Mucosa of stomach (tissue), 1 donor: ENCODE results near the gene EHBP1.
A peak's percentile ranks its signal among the peaks of the same experiment; 100 is the strongest.

Experiments
- H3K27me3 ChIP-seq: one replicate; pipeline ENCODE4 v1.7.0; 2013; ENCODE audit warnings: mild to moderate bottlenecking, low read length; ENCODE audit not compliant: control insufficient read depth, insufficient read depth
- H3K36me3 ChIP-seq: one replicate; pipeline ENCODE4 v1.7.0; 2013; ENCODE audit warnings: low read length; ENCODE audit not compliant: control insufficient read depth, insufficient read depth
- H3K4me1 ChIP-seq: one replicate; pipeline ENCODE4 v1.7.0; 2013; ENCODE audit warnings: mild to moderate bottlenecking, low read length; ENCODE audit not compliant: control insufficient read depth, insufficient read depth
- H3K4me3 ChIP-seq: one replicate; pipeline ENCODE4 v1.7.0; 2013; ENCODE audit warnings: low read length
- H3K9ac ChIP-seq: one replicate; pipeline ENCODE4 v1.7.0; 2013; ENCODE audit warnings: mild to moderate bottlenecking, low read length, moderate library complexity
- H3K9me3 ChIP-seq: one replicate; pipeline ENCODE4 v1.7.0; 2013; ENCODE audit warnings: mild to moderate bottlenecking, low read length, moderate library complexity; ENCODE audit not compliant: control insufficient read depth
- donor health status: Pancreatic carcinoma.

EHBP1 gene

DNA sequence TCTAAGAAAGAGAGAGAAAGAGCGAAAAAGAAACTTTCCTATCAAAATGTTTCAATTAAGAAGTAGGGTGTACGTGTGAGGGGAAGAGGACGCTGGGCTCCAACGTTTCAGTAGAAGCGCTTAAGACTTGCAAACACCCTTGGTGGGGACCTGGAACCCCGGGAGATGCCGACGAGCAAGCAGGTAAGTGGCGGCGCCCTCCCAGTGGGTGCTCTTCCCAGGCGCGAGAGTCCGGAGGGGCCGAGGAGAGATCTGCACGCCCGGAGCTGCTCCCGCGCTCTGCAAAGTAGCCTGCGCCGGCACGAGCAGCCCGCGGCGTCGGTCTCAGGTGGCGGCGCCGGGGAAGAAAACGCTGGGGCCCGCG lies 344.4 kb downstream of the EHBP1 start:
- H3K4me3 ChIP-seq: no peak overlapping the region
- peaks cover 82% of the 10 kb centered on the region for H3K27me3 ChIP-seq
- H3K9me3 ChIP-seq: no peaks in the 10 kb centered on the region
- no peaks in the 10 kb centered on the region for H3K36me3 ChIP-seq
- no peak overlapping the region for H3K9ac ChIP-seq
- H3K4me1 ChIP-seq: peaks cover 48% of the 10 kb centered on the region

DNA sequence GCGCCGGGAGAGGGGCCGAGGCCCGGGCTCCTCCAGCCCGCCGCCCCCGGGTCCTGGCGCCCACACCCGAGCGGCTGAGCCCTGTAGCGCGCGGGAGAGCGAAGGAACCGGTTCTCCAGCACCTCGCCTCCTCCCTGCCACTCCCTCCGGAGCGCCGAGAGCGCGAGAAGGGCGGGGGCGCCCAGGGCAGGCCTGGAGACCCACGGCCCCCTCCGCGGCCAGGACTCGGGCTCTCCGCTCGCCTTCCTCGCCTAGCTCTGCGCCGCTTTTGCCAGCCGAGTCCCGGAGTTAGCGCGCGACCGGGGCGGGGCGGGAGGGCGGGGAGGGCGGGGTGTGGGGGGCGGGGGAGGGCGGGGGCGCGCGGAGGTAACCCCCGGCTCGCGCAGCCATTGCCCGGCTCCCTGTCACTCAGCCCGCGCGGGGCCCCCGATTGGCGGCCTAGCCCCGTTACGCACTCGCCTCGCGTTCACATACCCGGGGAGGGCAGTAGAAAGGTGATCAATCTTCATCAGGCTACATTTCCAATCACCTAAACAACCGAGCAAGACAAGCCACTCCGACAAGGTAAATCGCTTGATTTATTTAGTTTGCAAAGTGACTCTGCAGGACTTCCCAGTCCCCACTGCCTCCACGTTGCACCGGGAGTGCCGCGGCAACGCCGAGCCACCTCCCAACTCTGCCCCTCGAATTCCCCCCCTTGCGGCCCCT lies 345.0 kb downstream of the EHBP1 start, which contains the start of gene OTX1:
OTX1 (plus strand) TSS at position 497 of the 708 bp plus-strand sequence. CDS start 2,161 bp downstream, outside the sequence.
- Histone ChIP-seq H3K4me3 (peak within 1 kb of the TSS; percentile 31), H3K4me1 (peaks cover 54% of the 10 kb centered on the region), H3K9me3 (no peaks in the 10 kb centered on the region), H3K9ac (peak within 1 kb of the TSS; percentile 1), H3K36me3 (no peaks in the 10 kb centered on the region), H3K27me3 (peaks cover 87% of the 10 kb centered on the region)

DNA sequence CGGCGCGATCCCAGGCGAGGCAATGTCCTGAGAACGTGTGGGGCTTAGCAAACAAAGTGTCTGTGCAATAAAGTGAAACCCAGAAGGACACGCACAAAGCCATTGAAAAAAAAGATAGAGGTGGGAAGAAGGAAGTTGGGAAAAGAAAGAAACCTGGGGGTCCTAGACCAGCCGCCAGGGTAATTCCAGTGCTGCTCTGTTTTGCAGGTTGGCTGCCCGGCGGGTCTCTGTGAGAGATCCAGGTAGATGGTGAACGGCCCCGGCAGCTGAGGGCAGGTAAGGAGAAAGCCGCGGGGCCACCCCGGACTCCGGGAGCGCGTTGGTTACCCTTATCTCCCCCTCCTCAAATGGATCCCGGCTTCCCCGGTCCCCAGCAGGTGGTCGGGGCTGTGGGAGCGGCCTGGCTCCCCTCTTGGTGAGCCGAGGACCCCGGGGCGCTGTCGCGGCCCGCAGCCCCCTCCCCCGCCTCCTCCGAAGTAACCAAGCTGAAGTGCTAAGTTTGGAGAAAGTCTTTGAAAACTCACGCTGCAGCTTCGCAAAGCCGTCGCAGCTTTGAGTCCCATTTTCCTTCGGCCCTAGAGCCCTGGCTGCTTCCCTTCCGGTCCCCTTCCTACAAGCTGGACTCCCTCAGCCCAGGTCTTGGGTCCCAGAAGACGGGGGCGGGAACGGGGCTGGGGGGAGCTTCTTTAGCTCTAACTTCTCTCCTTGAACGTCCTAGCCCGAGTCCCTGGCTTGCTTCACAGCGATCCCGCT lies 345.7 kb downstream of the EHBP1 start:
- H3K9ac ChIP-seq: peak overlapping the region; percentile 1
- no peaks in the 10 kb centered on the region for H3K36me3 ChIP-seq
- H3K27me3 ChIP-seq: peaks cover 94% of the 10 kb centered on the region
- H3K9me3 ChIP-seq: no peaks in the 10 kb centered on the region
- peak overlapping the region; percentile 31 for H3K4me3 ChIP-seq
- peaks cover 60% of the 10 kb centered on the region for H3K4me1 ChIP-seq

DNA sequence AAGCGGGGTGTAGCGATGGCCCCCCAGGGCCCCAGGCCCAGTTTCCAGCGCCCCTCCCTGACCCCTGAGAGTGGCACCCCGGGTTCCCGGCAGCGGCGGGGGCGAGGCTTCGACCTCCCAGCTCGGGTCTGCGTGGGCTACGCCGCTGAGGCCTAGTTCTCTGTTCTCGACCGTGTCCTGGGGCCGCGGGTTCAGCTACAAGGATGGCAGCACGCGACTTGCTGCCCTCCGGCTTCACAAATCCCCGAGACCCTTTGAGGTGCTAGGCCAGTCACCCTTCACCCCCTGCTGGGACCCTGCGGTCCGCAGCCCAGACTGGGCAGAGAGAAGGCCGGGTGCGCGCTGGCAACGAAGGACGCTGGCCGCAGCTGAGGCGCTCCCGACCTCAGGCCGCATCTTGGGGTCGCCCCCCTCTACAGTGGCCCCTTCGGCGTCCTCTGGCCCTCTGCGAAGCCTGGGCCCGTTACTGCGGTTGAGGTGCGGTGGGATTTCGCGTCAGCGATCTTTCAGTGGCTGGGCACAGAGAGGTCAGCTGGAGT lies 346.4 kb downstream of the EHBP1 start:
- Histone ChIP-seq H3K27me3 (peaks cover 98% of the 10 kb centered on the region), H3K36me3 (no peaks in the 10 kb centered on the region), H3K9ac (no peak overlapping the region), H3K9me3 (no peaks in the 10 kb centered on the region), H3K4me3 (no peak overlapping the region), H3K4me1 (peaks cover 60% of the 10 kb centered on the region)

DNA sequence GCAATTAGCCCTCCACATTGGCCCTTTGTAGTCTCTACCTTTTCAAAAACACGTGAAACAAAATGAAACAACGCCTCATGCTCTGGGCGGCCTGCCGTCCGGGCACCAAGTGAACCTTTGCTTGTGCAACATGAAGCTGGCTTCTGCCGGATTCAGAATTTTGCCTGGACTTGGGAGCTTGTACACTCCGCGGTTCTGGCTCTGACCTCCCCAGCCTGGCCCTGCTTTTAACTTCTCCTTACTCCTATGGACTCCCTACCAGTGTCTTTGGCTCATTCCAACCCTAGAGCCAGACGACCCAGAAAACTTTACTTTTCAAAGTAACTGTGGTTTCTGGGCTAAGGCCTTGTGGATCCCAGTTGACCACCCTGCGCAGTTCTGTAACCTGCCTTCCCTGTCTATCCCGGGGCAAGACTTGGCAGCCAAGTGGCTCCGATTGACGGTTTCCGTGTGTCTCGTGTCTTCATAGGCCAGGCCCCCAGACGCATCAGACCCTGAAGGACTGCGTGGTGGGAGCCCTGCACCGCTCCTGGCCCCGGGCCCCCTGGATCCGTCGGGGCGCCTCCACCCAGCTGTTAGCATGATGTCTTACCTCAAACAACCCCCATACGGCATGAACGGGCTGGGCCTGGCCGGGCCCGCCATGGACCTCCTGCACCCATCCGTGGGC lies 347.0 kb downstream of the EHBP1 start:
- Histone ChIP-seq H3K9me3 (no peaks in the 10 kb centered on the region), H3K27me3 (peaks cover 98% of the 10 kb centered on the region), H3K4me3 (no peak overlapping the region), H3K9ac (no peak overlapping the region), H3K4me1 (peaks cover 54% of the 10 kb centered on the region), H3K36me3 (no peaks in the 10 kb centered on the region)

DNA sequence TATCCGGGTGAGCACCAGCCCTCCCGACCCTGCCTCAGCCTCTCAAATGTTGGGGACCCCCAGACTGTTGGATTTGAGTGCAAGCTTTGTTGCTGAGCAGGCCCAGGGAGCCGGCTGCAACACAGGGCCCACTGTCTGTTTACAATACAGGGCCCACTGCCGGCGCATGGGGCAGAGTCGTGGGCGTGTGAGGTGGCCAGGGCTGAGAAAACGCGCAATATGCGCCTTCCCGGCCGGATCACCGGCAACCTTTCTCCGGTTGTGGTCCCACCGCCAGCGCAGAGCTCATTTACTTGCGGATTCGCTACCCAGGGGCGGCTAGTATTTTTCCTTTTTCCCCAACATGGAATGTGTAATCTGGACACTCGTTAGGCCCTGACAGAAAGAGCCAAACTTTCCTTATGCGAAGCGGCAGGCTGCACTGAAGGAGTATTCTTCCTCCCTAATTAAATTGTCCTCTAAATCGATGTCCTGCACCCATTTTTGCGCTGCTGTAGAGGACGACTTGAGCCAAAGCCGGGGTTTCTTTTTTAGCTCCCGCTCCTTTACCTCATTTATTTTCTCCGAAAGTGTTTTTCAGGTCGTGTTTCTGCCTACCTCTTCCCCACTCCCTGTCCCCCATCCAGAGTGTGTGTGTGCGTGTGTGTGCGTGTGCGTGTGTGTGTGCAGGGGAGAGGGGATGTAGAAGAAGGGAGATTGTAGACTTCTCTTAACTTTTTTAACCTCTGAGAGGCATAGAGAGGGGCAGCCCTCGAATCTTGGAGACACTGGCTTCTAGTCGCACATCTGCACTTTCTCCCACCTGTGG lies 347.8 kb downstream of the EHBP1 start:
- Histone ChIP-seq H3K4me1 (peaks cover 48% of the 10 kb centered on the region), H3K9ac (no peak overlapping the region), H3K27me3 (peaks cover 98% of the 10 kb centered on the region), H3K4me3 (no peak overlapping the region), H3K36me3 (no peaks in the 10 kb centered on the region), H3K9me3 (no peaks in the 10 kb centered on the region)

DNA sequence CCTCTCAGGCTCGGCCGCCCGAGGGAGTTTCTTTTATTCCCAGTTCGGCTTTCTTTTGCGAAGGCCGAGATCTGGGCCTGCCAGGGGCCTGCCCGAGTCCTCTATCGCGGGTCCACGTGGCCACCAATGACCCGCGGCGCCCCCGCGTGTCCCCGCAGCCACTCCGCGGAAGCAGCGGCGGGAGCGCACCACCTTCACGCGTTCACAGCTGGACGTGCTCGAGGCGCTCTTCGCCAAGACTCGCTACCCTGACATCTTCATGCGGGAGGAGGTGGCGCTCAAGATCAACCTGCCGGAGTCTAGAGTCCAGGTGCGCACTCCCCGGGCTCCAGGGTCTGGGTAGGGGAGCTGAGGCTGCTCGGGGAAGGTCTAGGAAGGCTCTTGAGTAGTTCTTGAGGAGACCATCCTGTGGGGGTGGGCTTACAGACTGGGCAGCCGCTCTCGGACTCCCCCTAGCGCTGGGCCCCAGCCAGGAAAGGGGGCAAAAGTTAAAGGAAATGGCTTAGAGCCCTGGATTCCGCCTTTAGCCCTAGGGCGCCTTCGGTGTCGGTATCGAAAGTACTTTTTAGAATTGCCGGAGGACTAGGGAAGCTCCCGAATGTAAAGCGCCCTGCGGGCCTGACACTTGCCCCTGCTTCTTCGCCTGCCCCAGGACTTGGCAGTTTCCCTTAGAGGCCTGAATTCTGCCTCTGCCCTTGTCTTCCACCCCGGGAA lies 348.5 kb downstream of the EHBP1 start:
- Histone ChIP-seq H3K4me1 (peaks cover 48% of the 10 kb centered on the region), H3K4me3 (no peak overlapping the region)

DNA sequence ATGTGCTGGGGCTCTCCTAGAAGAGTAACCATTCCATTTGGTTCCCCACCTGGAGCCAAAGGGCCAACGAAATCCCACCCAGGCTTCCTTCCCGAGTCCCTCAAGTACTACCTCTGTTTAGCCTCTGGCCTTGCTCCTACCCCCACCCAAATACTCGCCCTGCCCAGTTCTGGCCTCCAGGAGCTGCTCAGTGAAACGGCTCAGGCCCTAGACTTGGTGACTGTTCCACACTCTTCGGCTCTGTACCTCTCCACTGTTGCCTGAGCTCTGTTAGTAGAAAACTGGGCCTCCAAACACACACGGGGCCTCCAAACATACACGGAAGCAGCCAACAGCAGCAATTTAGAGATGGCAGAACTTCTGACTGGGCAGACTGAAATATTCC lies 349.3 kb downstream of the EHBP1 start:
- Histone ChIP-seq H3K9me3 (no peaks in the 10 kb centered on the region), H3K36me3 (no peaks in the 10 kb centered on the region), H3K4me3 (no peak overlapping the region), H3K27me3 (peaks cover 97% of the 10 kb centered on the region), H3K9ac (no peak overlapping the region), H3K4me1 (peaks cover 47% of the 10 kb centered on the region)

More for the DNA sequence above, 348.5 kb downstream of the EHBP1 start:
- Histone ChIP-seq H3K27me3 (peaks cover 98% of the 10 kb centered on the region), H3K9me3 (no peaks in the 10 kb centered on the region), H3K36me3 (no peaks in the 10 kb centered on the region), H3K9ac (no peak overlapping the region)

DNA sequence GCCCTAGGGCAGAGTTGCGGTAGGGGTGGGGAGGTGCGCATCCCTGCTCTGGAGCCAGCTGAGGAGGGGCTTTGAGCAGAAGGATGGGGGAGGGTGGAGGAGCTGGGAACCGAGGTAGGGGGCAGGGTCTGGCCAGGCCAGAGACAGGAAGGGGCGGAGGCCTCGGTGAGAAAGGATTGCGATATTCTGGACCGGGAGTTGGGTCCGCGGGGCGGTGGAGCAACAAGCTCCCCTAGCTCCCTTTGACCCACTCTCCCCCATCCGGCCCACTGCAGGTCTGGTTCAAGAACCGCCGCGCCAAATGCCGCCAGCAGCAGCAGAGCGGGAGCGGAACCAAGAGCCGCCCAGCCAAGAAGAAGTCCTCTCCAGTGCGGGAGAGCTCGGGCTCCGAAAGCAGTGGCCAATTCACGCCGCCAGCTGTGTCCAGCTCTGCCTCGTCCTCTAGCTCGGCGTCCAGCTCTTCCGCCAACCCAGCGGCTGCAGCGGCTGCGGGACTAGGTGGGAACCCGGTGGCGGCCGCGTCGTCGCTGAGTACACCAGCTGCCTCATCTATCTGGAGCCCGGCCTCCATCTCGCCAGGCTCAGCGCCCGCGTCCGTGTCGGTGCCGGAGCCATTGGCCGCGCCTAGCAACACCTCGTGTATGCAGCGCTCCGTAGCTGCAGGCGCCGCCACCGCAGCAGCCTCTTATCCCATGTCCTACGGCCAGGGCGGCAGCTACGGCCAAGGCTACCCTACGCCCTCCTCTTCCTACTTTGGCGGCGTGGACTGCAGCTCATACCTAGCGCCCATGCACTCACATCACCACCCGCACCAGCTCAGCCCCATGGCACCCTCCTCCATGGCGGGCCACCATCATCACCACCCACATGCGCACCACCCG lies 350.0 kb downstream of the EHBP1 start:
- peaks cover 45% of the 10 kb centered on the region for H3K4me1 ChIP-seq
- peaks cover 98% of the 10 kb centered on the region for H3K27me3 ChIP-seq
- H3K9me3 ChIP-seq: no peaks in the 10 kb centered on the region
- H3K9ac ChIP-seq: no peak overlapping the region
- no peak overlapping the region for H3K4me3 ChIP-seq
- no peaks in the 10 kb centered on the region for H3K36me3 ChIP-seq

DNA sequence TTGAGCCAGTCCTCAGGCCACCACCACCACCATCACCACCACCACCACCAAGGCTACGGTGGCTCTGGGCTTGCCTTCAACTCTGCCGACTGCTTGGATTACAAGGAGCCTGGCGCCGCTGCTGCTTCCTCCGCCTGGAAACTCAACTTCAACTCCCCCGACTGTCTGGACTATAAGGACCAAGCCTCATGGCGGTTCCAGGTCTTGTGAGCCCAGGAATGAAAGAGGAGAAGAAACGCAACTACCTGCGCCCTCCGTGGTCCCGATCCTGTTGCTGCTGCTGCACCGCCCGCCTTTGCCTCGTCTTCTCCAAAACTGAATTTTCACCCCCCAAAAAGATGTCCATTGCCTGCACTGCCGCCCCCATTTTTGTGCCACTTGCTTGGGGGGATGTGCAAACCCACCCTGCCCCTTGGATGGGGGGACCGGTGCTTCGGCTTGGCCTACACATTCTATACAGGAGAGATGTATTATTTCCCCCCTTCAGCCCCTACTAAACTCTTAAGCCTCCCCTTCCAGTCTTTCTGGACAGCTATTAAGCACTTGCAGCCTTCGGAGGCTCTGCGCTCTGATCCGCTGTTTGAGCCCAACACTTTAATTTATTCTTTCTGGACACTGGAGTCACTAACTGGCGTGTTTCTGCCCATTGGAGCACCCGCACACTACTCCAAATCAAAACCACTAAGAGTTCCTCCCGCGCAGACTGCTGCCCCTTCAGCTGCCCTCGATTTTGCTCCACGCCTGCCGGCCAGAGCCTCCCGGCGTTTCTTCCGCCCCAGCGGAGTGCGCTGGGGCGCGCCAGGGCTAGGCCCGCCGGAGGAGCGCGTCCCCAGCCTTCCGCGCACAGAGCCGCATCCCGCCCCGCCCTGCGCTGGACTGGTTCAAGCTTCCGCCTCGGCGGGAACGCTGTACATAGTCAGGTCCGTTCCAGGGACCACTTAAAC lies 350.9 kb downstream of the EHBP1 start:
- Histone ChIP-seq H3K27me3 (peaks cover 99% of the 10 kb centered on the region), H3K4me3 (no peak overlapping the region), H3K9ac (no peak overlapping the region), H3K36me3 (no peaks in the 10 kb centered on the region), H3K4me1 (peaks cover 39% of the 10 kb centered on the region), H3K9me3 (no peaks in the 10 kb centered on the region)
